GM12878 (cell line): ENCODE measurements around the gene TSPAN5.

ENCODE experiments used
- CBFB ChIP-seq: IDR thresholded peaks from 2 replicates; pipeline ENCODE4 v1.6.1; 2016; ENCODE audit warnings: antibody characterized with exemption, low read depth
- HSF1 ChIP-seq: fragments of 150-350 bp; IDR thresholded peaks from 2 replicates; pipeline ENCODE4 v1.6.1; 2014; ENCODE audit warnings: mild to moderate bottlenecking, low read depth, low read length
- POLR2A ChIP-seq: IDR thresholded peaks from 2 replicates; pipeline ENCODE4 v1.6.1; 2011; ENCODE audit warnings: low read depth, mild to moderate bottlenecking, low read length
- SMC3 ChIP-seq: IDR thresholded peaks from 2 replicates; pipeline ENCODE4 v1.6.1; 2011; ENCODE audit warnings: low read length, improper control_type of control experiment, borderline replicate concordance
- ZNF274 ChIP-seq: IDR thresholded peaks from one replicate; pipeline ENCODE4 v1.8.0; 2011; ENCODE audit not compliant: insufficient read length, insufficient read depth

GRCh38 chr4:98462487-98462886, 195.9 kb downstream of the TSPAN5 start:
- TF ChIP-seq POLR2A (no peak), ZNF274 (no peak), HSF1 (no peak), CBFB (no peak), SMC3 (no peak)
